Right lung (tissue), 5 donors: Measurements from ENCODE around the gene RGS6. TPM values are rescaled to one million over a fixed set of nuclear protein-coding genes. Genes with fewer than 3 reads are reported as not detected.

Experiments
- DNase-seq, 2 donors: peaks; one replicate each; pipeline ENCODE4 v3.0.0-alpha.2; 2013
- polyA plus RNA-seq, 5 donors: library from polyadenylated mRNA; unstranded; fragments of 120-200 nt; gene quantifications; one replicate each; pipeline versions ENCODE4 v1.2.1 to v1.2.3, GENCODE V29; 2013; ENCODE audit warnings: inconsistent platforms in 1 of 5, low replicate concordance in 1 of 5; ENCODE audit not compliant: insufficient read length in 5 of 5, insufficient read depth in 1 of 5

The RGS6 gene
- polyA plus RNA-seq, 5 donors: 2.8 to 3.1 (median 2.9) TPM

GRCh38 chr14:72154645-72155378, 222.6 kb downstream of the RGS6 start:
- no peak for DNase-seq

- no peak for DNase-seq
Observed at GRCh38 chr14:72155379-72155993, 223.3 kb downstream of the RGS6 start.

GRCh38 chr14:72164420-72165228, 232.4 kb downstream of the RGS6 start:
- DNase-seq: no peak

GRCh38 chr14:72165229-72165698, 233.0 kb downstream of the RGS6 start:
- no peak for DNase-seq

GRCh38 chr14:72169521-72169920, 237.3 kb downstream of the RGS6 start:
- no peak for DNase-seq

- DNase-seq: no peak
Observed at GRCh38 chr14:72172049-72172448, 239.8 kb downstream of the RGS6 start.

- DNase-seq: no peak
Observed at GRCh38 chr14:72172597-72172996, 240.4 kb downstream of the RGS6 start.

GRCh38 chr14:72173038-72173720, 240.9 kb downstream of the RGS6 start:
- DNase-seq: no peak

- no peak for DNase-seq
Observed at GRCh38 chr14:72177251-72177650, 245.0 kb downstream of the RGS6 start.

GRCh38 chr14:72178517-72178916, 246.3 kb downstream of the RGS6 start:
- no peak for DNase-seq

GRCh38 chr14:72182708-72183432, 250.6 kb downstream of the RGS6 start:
- no peak for DNase-seq

GRCh38 chr14:72183631-72184030, 251.4 kb downstream of the RGS6 start:
- no peak for DNase-seq

- peak; percentile 38 to 47 for DNase-seq
Observed at GRCh38 chr14:72186523-72186922, 254.3 kb downstream of the RGS6 start.

GRCh38 chr14:72196237-72197015, 264.2 kb downstream of the RGS6 start:
- DNase-seq: no peak

GRCh38 chr14:72201645-72202044, 269.4 kb downstream of the RGS6 start:
- DNase-seq: no peak

GRCh38 chr14:72213424-72213823, 281.2 kb downstream of the RGS6 start:
- no peak for DNase-seq

- DNase-seq: no peak
Observed at GRCh38 chr14:72215080-72215479, 282.9 kb downstream of the RGS6 start.

GRCh38 chr14:72217135-72217534, 284.9 kb downstream of the RGS6 start:
- DNase-seq: no peak

- DNase-seq: no peak
Observed at GRCh38 chr14:72222046-72222445, 289.8 kb downstream of the RGS6 start.

- DNase-seq: no peak
Observed at GRCh38 chr14:72236629-72237028, 304.4 kb downstream of the RGS6 start.
